ENCODE measurements around the gene DNASE1.
"Not testable (repeated sequence)": the region's sequence is repeated elsewhere in the genome, so short reads cannot be mapped to it uniquely, and the experiment has no call there.

DNA sequence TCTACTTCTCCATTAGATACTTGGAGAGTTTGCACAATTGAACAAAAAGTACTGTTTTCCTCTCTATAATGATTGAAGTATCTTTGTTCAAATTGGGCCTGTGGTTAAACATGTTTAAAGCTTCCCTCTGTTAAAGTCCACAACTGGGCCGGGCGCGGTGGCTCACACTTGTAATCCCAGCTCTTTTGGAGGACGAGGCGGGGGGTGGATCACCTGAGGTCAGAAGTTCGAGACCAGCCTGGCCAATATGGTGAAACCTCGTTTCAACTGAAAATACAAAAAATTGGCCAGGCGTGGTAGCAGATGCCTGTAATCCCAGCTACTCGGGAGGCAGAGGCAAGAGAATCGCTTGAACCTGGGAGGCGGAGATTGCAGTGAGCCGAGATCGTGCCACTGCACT lies 45.5 kb upstream of the DNASE1 start:
- not testable (repeated sequence) for TF ChIP-seq POLR2A (IDR thresholded peaks at IDR 0.05)
- TF ChIP-seq, protein P1, sequence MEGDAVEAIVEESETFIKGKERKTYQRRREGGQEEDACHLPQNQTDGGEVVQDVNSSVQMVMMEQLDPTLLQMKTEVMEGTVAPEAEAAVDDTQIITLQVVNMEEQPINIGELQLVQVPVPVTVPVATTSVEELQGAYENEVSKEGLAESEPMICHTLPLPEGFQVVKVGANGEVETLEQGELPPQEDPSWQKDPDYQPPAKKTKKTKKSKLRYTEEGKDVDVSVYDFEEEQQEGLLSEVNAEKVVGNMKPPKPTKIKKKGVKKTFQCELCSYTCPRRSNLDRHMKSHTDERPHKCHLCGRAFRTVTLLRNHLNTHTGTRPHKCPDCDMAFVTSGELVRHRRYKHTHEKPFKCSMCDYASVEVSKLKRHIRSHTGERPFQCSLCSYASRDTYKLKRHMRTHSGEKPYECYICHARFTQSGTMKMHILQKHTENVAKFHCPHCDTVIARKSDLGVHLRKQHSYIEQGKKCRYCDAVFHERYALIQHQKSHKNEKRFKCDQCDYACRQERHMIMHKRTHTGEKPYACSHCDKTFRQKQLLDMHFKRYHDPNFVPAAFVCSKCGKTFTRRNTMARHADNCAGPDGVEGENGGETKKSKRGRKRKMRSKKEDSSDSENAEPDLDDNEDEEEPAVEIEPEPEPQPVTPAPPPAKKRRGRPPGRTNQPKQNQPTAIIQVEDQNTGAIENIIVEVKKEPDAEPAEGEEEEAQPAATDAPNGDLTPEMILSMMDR (IDR thresholded peaks at IDR 0.05 in 4 of 5, conservative IDR thresholded peaks at IDR 0.05 in 1 of 5): not testable (repeated sequence)

Measured in gastrocnemius medialis (tissue), 4 donors.